Inferior parietal cortex (tissue), 1 donor: ENCODE results near the gene KRT84.

Experiments used
- DNase-seq: peaks from one replicate; pipeline ENCODE4 v3.0.0-alpha.2; 2016; ENCODE audit errors: extremely low spot score

Gene KRT84

DNA sequence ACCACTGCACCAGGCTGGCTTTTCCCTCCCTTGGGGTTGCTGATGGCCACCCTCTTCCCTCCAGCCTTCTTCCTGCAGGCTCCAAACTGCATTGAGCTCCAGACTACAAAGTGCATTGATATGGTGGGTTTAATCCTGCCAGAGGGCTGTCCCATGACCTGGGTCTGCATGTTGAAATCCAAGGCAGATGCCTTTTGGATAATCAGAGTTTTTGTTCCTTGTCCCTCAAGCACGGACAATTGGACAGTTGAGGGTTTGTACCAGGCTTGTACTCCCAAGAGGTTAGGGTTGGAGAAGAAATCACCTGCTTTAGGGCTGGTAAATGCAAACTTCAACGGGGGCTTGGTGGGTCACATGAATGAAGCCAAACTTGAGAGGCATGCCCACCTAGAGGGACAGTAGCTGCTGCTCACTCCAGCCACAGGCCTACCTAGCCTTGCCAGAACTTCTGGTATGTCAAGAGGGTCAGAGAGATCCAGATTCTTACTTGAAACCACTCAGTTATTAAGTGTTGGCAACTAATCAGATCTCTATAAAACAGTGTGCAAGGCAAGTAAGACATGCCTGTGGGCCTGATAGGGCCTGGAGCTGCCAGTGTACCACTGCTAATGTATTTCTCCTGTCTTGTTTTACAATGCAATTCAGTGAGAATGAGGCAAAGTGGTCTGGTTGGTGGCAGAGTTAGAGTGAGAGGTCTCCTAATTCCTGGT, 42.5 kb downstream of the KRT84 start:
- DNase-seq: no peak

DNA sequence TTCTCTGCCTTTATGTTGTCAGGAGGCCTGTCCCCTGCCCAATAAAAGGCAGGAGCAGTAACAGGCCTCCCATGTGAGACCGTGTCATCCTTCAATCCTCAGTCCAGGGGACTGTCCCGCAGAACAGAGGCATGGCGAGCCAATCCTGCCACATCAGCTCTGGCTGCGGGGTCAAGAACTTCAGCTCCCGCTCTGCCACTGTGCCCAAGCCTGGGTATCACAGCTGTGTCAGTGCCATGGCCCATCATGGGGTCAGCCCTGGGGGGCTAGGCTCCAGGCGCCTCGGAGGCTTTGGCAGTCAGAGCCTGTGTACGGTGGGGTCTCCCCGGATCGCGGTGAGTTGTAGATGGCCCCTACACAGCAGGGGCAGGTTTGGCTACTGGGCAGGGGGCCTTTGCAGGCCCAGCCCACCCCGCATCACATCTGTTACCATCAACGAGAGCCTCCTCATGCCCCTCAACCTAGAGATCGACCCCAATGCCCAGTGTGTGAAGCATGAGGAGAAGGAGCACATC, 44.3 kb downstream of the KRT84 start:
- no peak for DNase-seq

GRCh38 chr12:52338241-52338960, 47.1 kb downstream of the KRT84 start:
- DNase-seq: no peak

- no peak for DNase-seq
These were observed 48.4 kb downstream of the KRT84 start for GRCh38 chr12:52337054-52337453.

DNA sequence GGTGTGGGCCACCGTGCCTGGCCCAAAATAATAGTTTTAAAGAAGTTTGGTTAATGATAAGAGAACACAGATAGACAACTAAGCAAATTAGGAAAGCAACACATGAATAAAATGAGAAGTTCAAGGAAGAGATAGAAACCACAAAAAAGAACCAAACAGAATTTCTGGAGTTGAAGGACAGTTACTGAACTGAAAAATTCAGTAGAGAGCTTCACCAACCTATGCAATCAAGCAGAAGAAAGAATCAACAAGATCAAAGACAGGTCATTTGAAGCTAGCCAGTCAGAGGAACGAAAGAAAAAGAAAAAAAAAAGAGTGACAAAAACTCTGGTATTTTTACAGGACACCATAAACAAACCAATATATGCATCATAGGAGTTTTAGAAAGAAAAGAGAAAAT, 48.8 kb downstream of the KRT84 start:
- no peak for DNase-seq

GRCh38 chr12:52335598-52336262, 49.7 kb downstream of the KRT84 start:
- DNase-seq: no peak

DNA sequence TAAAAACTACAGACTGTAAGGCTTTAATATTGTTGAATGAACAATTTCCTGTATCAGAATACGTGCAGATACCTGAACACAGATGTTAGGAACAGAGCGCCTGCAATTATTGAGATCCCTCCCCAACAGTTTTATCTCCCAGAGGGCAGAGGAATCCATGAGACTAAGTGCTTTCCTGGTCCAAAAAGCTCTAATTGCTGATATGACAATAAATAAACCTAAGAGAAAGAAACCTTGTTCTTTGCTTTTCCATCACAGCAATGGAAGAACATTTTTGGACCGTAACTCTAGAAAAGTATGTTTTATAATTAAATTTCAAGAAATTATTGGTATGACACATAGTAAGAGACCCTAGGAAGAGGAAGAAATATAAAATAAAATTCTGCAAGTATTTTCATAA, 51.3 kb downstream of the KRT84 start:
- no peak for DNase-seq

GRCh38 chr12:52333321-52333720, 52.1 kb downstream of the KRT84 start:
- no peak for DNase-seq

DNA sequence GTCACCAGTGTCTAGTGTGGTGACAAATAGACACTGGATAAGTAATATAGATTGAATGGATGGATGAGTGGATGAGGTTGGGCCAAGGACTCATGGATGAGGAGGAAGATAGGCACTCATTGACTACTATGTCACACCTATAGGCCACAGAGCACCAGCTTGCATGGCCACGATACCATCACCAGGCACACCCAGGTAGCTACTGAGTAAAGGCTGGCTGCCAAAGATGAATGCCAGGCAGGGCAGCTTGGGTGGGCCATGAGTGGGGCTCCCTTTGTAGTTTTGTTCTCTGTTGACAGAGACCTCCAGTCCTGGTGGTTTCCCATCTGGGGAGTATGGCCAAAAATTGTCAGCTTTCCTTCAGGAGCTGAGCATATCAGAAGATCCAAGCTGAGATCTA, 53.1 kb downstream of the KRT84 start:
- no peak for DNase-seq

GRCh38 chr12:52331833-52332232, 53.6 kb downstream of the KRT84 start:
- DNase-seq: no peak

- no peak for DNase-seq
These were observed 54.4 kb downstream of the KRT84 start for GRCh38 chr12:52331039-52331438.

- DNase-seq: no peak
These were observed 57.5 kb downstream of the KRT84 start for GRCh38 chr12:52327830-52328500.
